Measurements from ENCODE around the gene PLEKHG4B.
"Not testable (repeated sequence)": the region's sequence is repeated elsewhere in the genome, so short reads cannot be mapped to it uniquely, and the experiment has no call there.

The PLEKHG4B gene

DNA sequence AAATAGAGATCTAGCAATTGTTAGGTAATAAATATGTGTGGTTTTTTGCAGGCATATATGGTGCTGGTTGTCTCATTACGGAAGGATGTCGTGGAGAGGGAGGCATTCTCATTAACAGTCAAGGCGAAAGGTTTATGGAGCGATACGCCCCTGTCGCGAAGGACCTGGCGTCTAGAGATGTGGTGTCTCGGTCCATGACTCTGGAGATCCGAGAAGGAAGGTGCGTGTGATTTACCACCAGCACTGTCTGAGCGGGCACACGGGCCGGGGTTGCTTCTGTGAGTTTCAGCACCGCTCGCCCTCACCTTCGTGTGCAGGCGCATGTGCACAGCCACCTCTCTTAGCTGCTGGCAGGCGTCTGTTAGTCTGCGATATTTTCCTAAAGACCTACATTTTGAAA, 141.5 kb downstream of the PLEKHG4B start:
- not testable (repeated sequence) for DNase-seq

DNA sequence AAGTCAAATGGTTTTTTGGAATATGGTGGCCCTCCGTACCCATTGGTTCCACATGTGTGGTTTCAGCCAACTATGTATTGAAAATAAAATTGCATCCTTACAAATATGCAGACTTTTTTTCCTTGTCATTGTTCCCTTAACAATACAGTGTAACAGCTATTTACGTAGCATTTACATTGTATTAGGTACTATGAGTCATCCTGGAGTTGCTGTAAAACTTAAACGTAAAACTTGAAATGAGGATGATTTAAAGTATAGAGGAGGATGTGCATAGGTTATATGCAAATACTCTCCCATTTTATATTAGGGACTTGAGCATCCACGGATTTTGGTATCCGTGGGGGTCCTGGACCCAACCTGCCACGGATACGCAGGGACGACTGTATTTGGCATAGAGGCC, 142.5 kb downstream of the PLEKHG4B start:
- DNase-seq = no peak

DNA sequence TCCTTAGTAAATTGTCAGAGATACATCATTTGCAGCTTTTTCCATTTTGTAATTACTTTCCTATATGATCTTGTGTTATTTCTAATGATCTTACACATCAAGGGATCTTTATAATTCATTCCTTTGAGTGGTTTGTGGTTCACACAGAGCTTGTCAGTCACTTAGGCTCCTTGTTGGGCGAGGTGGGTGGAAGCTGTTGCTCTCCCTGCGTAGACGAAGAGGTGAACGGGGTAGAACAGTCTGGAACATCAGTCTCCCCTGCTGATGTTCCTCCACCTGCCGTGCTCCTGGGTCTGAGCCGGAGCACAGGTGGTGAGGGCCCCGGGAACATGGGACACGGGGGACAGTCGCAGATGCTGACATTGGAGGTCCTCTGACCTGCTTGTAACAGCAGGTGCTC, 143.6 kb downstream of the PLEKHG4B start:
- not testable (repeated sequence) for DNase-seq

DNA sequence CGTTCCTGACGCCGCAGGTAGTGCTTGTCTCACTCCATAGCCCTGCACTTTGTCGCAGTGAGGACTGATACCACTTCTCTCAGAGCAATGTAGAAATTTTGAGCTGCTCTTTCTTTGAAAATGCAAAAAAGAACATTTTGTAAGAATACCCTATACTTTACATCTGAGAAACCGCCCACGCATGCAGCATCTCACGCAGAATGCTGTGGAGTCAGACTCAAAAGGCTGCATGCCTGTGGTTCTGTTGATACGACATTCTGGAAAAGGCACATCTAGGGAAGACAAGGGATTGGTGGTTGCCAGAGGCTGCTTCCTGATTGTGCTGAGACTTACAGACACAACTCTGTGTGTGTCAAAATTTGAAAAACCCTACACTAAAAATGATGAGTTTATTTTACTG, 146.0 kb downstream of the PLEKHG4B start:
- not testable (repeated sequence) for DNase-seq

All from NCI-H1092 (cell line).